ENCODE data around the gene CLIP4.

- no peak for TF ChIP-seq EZH2 (IDR thresholded peaks at IDR 0.05; ENCODE audit: borderline replicate concordance, low read length)
- no peak for TF ChIP-seq CTCF (IDR thresholded peaks at IDR 0.05; ENCODE audit: low read length)
These were observed 15.1 kb downstream of the CLIP4 start for GRCh38 chr2:29130295-29130694.
